HG02973 (cell line): ENCODE measurements around the gene SORCS2.
"Not testable (repeated sequence)": the region's sequence is repeated elsewhere in the genome, so short reads cannot be mapped to it uniquely, and the experiment has no call there.

Experiments used
- ATAC-seq: cut with Tn5 transposase; IDR thresholded peaks from one replicate; pipeline ENCODE4 v1.9.1; 2021; ENCODE audit warnings: moderate library complexity; ENCODE audit not compliant: unreplicated experiment

The SORCS2 gene

DNA sequence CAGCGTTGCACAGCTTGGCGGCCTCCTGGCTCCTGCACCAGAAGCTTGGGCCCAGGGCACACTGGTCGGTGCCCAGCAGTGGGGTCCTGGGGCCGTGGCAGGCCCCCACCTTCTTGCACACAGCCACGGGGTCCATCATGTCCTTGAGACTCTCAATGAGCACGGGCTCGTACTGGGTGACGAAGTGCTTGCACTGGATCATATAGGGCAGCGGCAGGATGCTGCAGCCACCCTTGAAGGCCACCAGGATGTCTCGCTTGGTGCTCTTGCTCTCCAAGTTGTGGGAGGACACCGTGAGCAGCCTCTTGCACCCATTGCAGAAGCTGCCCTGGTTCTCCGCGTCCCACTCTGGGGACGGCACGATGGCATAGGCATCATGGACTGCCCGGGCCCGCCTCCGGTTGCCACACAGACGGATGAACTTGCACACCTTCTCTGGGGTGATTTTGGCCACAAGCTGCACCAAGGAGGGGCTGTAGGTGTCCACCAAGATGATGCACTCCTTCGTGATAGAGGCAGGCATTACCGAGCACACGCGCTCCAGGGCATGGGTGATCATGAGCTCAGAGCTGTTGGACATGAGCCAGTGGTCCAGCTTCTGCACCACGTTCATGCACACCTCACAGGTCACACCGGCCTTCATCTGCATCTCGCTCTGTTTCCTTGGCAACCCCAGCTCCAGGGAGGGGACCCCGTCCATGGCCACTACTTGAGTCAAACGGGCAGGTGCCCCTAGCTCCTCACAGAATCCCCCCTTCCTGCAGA is 241.2 kb downstream of the SORCS2 start:
- ATAC-seq: no peak

GRCh38 chr4:7434141-7434765 is 241.9 kb downstream of the SORCS2 start:
- no peak for ATAC-seq

DNA sequence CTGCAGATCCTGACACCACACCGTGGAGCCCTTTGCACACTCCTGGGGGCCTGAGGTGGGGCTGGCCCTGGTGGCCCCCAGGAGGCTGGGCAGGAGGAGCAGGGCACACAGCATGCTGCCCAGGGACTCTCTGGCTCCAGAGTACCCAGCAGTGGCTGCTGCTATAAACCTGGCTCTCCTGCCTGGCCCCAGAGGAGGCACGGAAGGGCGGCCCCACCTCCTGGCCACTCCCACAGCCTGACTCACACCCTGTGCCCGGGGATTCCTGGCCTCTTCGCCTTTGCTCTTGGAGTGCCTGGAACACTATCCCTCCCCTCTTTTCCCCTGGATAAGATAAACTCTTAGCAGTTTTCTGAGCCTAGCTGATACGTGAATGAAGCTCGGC is 242.4 kb downstream of the SORCS2 start, which contains the start of gene PSAPL1:
Gene PSAPL1, minus strand, starts transcription at position 165 of the 385 bp plus-strand sequence. Its CDS starts 51 bp downstream, at position 114.
- ATAC-seq: no peak

GRCh38 chr4:7435471-7436061 is 243.2 kb downstream of the SORCS2 start:
- no peak for ATAC-seq

DNA sequence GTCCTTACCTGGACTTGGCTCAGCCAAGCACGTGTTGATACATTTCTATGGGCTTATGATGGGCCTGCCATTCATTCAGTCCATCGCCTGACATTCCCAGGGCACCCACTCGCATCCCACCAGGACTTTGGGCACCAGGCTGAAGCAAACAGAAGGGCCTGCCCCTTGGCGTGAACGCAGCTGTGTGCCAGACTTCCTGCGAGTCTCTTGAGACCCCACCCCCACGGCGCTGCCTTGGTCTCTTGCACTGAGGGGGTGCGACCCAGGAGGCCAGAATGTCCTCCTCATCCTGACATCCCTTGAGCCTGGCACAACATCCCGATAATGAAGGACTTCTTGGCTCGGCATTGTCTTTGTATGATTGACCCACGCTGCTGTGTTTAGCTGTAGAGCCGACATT is 243.9 kb downstream of the SORCS2 start:
- no peak for ATAC-seq

GRCh38 chr4:7439699-7440098 is 247.4 kb downstream of the SORCS2 start:
- no peak for ATAC-seq

DNA sequence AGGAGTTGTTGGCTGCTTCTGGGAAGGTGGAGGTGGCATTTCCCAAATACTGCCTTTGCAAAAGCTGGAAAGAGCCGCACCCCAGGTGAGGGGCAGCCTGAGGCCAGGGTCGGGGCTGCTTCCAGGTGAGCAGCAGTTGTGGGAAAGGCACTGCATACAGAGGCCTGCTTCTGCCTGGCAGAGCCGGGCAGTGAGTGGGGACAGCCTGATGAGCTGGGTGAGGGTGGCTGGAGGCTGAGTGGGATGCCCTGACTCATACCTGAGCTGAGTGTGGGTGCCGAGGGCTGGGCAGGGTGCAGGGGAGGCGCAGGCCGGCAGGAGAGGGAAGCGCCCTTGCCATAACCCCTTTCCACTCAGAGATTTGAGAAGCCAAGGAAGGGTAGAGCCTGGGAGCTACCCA is 248.9 kb downstream of the SORCS2 start:
- ATAC-seq: no peak

DNA sequence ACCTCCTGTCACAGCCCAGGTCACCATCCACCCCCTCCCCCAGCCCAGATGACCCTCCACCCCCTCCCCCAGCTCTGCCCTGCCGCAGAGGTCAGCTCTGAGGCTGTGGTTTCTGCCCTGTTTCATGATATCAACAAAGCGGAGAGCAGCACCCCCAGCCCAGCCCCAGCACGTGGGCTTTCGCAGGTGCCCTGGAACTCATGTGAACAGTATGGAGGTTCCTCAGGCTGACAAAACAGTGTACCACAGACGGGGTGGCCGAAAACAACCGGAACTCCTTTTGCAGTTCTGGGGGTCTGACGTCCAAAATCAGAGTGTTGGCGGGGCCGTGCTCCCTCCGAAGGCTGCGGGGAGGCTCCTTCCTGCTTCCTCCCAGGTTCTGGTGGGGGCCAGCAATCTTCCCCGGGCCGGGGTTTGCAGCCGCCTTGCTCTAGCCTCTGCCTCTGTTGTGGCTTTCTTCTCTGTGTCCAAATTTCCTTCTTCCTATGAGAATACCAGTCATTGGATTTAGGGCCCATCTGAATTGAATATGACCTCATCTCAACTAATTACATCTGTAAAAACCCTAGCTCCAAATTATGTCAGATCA is 250.3 kb downstream of the SORCS2 start:
- no peak for ATAC-seq

DNA sequence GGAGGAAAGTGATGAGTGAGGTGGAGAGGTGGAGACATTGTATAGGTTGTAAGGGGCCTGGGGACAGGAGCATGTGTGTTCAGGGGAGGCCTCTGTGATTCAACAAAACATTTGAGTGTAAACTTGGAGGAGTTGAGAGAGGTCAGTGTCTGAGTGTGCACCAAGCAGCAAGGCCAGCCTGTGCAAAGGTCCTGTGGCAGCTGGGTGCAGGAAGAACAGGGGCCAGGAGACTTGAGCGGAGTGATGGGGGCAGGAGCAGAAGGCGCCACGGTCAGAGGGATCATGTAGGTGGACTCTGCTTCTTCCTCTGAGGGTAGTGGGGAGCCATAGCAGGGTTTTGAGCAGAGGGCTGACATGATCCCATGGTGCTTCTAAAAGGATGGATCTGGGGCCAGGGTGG is 252.0 kb downstream of the SORCS2 start:
- ATAC-seq: no peak

DNA sequence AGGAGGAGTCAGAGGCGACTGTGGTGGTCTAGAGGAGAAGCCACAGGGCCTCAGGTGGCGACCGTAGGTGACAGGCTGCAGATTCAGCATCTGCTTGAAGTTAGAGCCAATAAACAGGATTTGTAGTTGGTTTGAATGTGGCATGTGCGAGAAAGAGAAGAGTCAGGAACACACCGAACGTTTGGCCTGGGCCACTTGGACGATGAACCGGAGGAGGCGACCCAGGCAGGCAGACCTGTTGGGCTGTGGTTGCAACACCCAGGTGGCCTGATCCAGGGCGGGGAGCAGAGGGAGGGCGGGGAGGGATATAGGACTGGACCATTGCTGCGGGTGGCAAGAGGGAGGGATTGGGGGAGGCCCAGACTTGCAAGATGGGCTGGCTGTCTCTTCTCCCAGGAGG is 252.4 kb downstream of the SORCS2 start:
- ATAC-seq: no peak

DNA sequence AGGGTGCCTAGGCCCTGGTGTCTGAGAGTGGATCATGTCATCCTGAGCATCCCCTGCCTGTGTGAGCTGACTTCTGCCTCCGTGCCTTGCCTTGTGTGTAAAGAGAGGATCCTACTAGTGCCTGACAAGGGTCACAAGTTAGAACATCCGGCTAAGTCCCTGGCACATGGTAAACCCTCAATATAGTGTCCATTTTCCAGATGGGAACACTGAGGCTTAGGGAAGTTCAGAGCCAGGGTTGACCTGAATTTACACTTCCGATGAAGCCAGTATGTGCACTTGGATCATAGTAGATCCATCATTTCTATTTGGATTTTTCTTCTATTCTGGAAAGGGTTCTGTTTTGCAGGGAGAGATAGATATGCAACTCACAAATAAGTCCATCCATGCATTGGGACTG is 254.9 kb downstream of the SORCS2 start:
- no peak for ATAC-seq

GRCh38 chr4:7448036-7448435 is 255.7 kb downstream of the SORCS2 start:
- no peak for ATAC-seq

DNA sequence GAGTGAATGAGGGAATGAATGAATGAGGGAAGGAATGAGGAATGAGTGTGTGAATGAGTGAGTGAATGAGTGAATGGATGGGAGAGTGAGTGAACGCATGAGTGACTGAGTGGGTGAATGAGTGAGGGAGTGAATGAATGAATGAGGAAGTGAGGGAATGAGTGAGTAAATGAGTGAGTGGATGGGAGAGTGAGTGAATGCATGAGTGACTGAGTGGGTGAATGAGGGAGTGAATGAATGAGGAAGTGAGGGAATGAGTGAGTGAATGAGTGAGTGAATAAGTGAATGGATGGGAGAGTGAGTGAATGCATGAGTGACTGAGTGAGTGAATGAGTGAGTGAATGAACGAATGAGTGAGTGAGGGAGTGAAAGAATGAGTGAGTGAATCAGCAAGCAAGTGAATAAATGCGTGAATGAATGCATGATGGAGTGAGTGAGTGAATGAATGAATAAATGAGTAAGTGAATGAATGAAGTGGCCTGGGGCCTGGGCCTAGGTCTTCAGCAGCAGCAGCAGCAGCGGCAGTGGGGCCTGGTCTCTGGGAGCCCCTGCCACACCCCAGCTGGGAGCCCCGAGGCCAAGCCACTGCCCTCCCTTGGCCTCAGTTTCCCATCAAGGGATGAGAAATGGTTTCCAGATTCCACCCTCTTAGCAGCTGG is 258.6 kb downstream of the SORCS2 start:
- ATAC-seq: no peak

GRCh38 chr4:7451434-7451789 is 259.1 kb downstream of the SORCS2 start:
- ATAC-seq: no peak

GRCh38 chr4:7451800-7452199 is 259.5 kb downstream of the SORCS2 start:
- ATAC-seq: no peak

DNA sequence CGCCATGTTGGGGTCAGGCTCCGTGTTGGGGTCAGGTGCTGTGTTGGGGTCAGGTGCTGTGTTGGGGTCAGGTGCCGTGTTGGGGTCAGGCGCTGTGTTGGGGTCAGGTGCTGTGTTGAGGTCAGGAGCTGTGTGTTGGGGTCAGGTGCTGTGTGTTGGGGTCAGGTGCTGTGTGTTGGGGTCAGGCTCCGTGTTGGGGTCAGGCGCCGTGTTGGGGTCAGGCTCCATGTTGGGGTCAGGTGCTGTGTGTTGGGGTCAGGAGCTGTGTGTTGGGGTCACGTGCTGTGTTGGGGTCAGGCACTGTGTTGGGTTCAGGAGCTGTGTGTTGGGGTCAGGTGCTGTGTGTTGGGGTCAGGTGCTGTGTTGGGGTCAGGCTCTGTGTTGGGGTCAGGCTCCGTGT is 260.5 kb downstream of the SORCS2 start:
- not testable (repeated sequence) for ATAC-seq

GRCh38 chr4:7457201-7458065 is 265.1 kb downstream of the SORCS2 start:
- ATAC-seq: no peak

GRCh38 chr4:7458066-7458425 is 265.7 kb downstream of the SORCS2 start:
- ATAC-seq: no peak

DNA sequence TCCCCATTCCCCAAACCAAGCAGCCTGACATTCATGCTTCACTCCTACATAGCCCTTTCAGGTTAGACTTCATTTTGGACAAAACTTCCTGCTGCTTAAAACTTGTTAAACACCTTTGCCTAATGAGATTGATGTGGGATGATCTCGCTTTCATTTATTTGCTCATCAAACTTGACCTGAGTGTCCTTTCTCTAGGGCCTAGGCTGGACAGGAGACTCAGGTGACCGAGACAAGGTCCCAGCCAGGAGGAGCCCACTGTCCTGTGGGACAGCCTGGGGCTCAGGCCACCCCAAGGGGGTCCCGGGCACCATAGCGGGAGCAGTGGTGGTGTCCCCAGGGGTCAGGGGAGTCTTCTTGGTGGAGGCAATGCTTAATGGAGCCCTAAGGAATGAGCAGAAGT is 266.1 kb downstream of the SORCS2 start:
- ATAC-seq: no peak

DNA sequence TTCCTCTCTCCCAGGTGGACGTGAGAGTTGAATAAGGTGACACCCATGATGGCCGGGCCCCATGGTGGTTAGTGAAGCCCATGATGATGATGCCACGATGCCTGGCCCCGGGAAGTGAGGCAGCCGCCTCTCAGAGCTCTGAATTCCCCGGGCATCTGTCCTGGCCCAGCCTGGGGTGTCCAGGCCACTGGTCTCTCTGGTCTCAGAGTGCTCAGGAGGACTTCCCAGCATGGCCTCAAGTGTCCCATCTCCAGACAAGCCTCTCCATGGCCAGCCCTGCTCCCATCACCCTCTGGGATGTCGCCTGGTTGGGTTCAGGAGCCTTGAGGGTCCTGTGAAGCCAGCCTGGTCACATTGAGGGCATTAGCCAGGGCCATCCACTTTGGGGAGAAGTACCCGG is 267.1 kb downstream of the SORCS2 start:
- ATAC-seq: no peak

- ATAC-seq: no peak
Measured at GRCh38 chr4:7460566-7460965, 268.2 kb downstream of the SORCS2 start.
